Measurements from ENCODE around the gene COL25A1.
A peak's percentile ranks its signal among the peaks of the same experiment; 100 is the strongest.
"Not testable (repeated sequence)": the region's sequence is repeated elsewhere in the genome, so short reads cannot be mapped to it uniquely, and the experiment has no call there.

The COL25A1 gene

GRCh38 chr4:109166586-109166985, 135.9 kb downstream of the COL25A1 start:
- DNase-seq, result no peak

DNA sequence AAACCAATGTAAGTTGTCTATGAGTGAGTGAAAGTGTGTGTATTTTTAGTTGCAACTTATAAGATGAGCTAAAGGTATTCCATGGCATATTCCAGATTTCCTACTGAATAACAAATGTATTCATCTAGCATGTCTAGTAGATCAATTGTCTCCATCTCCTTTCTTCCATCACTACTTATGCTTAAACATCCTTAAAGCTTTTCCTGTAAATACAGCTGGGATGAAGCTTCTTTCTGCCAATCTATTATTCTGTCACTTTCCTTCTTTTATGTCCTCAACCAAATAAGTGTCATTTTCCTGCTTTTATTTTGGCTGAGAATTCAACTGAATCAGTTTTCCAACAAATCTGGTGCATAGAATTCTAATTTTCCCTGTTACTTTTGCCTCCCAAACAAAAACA, 136.3 kb downstream of the COL25A1 start:
- DNase-seq, result no peak

GRCh38 chr4:109164011-109164410, 138.4 kb downstream of the COL25A1 start:
- DNase-seq, result no peak

DNA sequence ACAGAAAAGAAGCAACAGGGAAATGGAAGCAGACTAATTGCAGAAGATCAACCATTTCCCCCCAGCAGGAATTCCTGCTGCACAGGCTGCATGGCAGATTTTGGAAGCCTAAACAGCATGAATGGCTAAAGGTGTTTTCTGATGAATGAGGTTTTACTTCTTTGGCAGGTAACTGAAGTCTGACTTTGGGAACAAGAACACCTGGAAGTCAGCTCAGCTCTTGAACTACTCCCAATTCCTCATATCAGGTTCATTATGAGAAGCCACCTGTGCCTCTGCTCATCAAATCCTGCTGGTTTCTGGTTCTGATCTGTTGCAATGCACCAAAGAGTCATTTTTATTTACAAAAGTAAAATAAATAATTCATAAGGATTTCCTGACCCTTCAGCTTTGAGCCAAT, 139.0 kb downstream of the COL25A1 start:
- no peak for DNase-seq

- no peak for DNase-seq
Measured at GRCh38 chr4:109162759-109163158, 139.7 kb downstream of the COL25A1 start.

DNA sequence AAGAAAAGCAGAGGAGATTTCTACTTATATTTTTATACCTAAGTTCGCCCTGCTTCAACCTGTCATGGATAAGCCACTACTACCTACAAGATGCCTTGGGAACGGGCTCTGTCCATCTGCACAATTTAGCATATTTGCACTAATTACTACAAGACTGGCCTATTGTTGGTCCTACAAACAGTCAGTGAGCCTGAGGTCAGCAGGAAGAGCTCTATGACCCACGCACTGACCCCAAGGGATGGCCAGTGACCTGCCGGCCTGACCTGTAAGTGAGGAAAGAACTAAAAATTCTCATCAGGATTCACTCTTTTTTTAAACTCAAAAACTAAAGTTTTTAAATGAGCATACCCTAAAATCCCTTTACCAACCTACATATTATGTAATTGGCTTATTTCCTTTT, 142.0 kb downstream of the COL25A1 start:
- no peak for DNase-seq

- DNase-seq, result no peak
Measured at GRCh38 chr4:109157696-109158095, 144.8 kb downstream of the COL25A1 start.

GRCh38 chr4:109157205-109157604, 145.3 kb downstream of the COL25A1 start:
- DNase-seq, result no peak

DNA sequence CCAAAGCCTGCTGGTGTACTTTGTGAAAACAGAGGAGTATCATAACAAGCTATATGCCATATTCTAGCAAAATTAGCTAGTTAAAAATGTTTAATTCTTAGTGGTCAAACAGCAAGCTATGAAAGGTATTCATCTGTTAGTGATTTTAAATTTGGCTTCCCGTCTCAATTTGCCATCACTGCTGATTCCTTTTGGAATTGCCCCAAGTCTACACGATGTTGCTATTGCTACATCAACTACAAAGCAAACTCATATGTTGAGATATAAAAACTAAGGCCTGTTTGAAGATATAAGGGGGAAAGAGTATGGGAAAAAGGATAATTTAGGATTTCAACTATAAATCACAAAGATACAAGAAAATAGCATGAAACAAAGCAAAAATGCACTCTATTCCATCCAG, 146.1 kb downstream of the COL25A1 start:
- no peak for DNase-seq

- DNase-seq, result no peak
Measured at GRCh38 chr4:109155682-109156283, 146.7 kb downstream of the COL25A1 start.

DNA sequence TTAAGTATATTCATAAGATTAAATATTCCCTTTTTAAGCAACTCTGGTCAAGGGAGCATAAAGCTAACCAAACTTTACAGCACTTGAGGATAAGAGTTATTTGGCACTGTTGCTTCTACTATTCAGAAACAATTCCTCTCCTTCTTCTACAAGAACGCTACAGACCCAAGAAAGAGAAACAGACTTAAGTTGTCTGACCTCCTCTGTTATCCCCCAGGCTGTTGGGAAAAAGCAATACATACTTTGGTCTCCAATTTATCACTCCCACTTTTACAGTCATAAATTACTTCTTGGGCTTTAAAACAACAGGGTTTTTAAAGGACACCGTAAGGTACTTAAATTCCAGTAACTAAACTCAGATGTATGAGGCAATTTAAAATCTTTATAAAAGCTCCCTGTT, 147.4 kb downstream of the COL25A1 start:
- DNase-seq, result no peak

DNA sequence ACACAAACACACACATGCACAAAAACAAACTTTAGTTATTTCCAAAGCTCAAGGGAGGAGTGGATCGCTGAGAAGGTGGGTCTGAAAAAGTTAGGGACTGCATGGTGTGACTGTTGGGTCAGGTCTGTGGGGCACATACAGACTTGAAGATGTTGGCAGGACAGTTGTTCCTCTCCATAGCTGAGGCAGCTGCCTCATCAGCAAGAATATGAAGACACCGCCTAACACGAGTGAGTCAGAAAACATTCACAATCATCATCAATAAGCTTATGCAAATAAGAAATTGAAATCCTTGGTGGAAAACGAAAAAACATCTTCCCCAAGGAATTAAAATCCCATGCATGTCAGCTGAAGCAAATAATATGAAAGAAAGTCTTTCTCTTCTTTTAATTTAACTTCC, 148.0 kb downstream of the COL25A1 start:
- DNase-seq, result no peak

- DNase-seq, result no peak
Measured at GRCh38 chr4:109149836-109150235, 152.6 kb downstream of the COL25A1 start.

- DNase-seq, result no peak
Measured at GRCh38 chr4:109148577-109149075, 153.8 kb downstream of the COL25A1 start.

DNA sequence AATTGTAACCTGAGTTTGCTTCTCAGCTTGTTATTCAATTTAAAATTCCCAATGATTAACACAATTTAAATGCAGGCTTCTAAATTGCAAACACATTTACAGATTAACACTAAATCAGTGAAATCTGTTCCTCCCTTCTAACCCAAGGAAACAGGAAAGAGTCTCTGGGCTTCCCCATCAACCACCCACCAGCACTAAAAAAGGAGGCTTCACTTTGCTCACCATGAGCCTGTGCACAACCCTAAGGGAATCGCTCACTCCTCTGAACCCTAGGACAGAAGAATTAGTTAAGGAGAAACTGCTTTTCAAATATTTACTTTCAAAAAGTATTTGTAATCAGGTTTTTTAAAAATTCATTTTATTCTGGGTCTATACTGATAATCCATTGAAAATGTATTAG, 155.3 kb downstream of the COL25A1 start:
- DNase-seq, result no peak

GRCh38 chr4:109146499-109146898, 156.0 kb downstream of the COL25A1 start:
- DNase-seq, result no peak

DNA sequence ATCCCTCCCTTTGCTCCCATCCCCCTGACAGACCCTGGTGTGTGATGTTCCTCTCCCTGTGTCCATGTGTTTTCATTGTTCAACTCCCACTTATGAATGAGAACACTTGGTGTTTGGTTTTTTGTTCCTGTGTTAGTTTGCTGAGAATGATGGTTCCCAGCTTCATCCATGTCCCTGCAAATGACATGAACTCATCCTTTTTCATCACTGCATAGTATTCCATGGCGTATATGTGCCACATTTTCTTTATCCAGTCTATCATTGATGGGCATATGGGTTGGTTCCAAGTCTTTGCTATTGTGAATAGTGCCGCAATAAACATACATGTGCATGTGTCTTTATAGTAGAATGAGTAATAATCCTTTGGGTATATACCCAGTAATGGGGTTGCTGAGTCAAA, 164.3 kb downstream of the COL25A1 start:
- DNase-seq, result not testable (repeated sequence)

- DNase-seq, result peak; percentile 44
Measured at GRCh38 chr4:109134921-109135320, 167.5 kb downstream of the COL25A1 start.

DNA sequence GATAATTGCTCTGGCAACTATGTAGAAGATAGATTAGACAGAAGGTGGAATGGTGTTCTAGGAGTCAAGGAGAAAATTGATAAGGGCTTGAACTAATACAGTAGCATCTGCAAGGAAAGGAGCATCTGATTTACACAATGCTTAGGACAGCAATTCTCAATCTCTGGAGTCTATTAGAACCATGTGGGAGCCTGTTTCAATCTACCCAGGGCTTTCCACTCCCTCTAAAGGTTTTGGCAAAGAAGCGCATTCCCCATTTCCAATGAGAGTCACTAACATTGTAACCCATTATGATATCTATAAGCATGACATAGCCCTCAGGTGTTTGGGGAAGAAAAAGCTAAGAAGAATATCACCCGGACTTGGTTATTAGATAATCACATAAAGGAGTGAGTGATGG, 168.2 kb downstream of the COL25A1 start:
- no peak for DNase-seq

DNA sequence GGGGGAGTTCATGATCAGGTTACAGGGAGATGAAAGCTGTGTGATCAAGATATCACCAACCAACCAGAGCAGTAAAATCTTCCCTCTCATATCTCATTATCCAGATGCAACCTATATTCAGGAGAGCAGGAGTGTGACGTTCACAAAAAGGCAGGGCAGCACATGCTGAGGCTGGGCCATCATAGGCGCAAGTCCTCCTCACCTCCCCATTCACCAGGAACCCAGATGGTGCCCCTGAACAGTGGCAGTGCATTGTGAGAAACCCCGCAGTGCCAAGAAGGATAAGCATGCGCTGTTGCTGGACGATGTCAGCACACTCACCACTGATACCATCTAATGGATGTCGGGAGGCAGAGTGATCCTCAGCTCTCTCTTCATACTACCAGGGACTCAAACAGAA, 170.9 kb downstream of the COL25A1 start:
- DNase-seq, result no peak

DNA sequence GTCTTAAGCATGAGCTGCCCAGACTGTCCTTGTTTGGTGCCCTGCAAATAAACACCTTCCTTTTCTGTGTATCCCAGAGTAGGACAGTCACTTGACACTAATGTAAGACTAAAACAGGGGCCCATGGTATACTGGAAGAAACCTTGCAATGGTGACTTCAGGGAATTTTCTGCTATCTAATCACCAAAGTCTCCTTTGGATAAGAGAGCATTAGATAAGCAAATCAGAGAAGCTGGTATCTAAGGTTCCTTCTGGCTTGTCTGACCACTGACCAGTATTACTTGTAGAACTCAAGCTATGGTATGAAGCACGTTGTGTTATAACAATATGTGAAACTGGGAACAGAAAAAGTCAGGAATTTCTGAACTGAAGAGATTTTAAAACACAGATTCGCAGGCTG, 173.9 kb downstream of the COL25A1 start:
- no peak for DNase-seq

DNA sequence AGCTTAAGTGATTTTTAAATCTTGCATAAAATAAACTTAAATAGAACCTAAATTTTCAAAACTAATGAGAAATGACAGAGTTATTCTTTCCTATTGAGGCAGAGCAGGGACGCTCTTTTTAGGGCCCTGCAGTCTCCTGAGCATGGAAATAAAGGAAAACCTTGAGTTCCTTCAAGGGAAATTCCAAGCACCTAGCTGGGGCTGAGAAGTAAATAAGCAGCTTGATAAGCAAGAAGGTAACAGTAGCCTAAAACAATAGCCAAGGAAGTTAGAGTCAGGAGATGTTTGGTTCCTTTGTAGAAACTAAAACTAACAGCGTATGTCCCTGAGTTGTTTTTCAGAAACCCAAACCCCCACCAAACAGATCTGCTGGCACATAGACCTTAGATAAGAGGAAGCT, 174.6 kb downstream of the COL25A1 start:
- DNase-seq, result no peak

GRCh38 chr4:109126856-109127255, 175.6 kb downstream of the COL25A1 start:
- DNase-seq, result no peak

- peak; percentile 14 for DNase-seq
Measured at GRCh38 chr4:109125084-109125483, 177.4 kb downstream of the COL25A1 start.

- no peak for DNase-seq
Measured at GRCh38 chr4:109123951-109124350, 178.5 kb downstream of the COL25A1 start.

DNA sequence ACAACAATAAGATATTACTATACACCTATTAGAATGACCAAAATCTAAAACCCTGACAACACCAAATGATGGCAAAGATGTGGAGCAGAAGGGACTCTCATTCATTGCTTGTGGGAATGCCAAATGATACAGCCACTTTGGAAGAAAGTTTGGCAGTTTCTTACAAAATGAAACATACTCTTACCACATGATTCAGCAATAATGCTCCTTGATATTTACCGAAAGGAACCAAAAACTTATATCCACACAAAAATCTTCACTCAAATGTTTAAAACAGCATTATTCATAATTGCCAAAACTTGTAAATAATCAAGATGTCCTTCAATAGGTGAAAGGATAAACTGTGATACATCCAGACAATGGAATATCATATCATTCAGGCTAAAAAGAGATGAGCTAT, 180.9 kb downstream of the COL25A1 start:
- DNase-seq, result no peak
